GM19099 (cell line): Measurements from ENCODE around the gene CCDC181.

ENCODE experiments used
- POLR2A ChIP-seq: IDR thresholded peaks from 3 replicates; pipeline ENCODE4 v1.6.1; 2011; ENCODE audit warnings: low read depth; ENCODE audit not compliant: insufficient read length; ENCODE audit errors: extremely low read depth

CCDC181 gene

GRCh38 chr1:169427081-169427641 lies at the start of gene CCDC181:
Gene CCDC181 (minus strand): TSS chr1:169427474. CDS start chr1:169424927, 2,547 bp downstream.
- no peak for TF ChIP-seq POLR2A

DNA sequence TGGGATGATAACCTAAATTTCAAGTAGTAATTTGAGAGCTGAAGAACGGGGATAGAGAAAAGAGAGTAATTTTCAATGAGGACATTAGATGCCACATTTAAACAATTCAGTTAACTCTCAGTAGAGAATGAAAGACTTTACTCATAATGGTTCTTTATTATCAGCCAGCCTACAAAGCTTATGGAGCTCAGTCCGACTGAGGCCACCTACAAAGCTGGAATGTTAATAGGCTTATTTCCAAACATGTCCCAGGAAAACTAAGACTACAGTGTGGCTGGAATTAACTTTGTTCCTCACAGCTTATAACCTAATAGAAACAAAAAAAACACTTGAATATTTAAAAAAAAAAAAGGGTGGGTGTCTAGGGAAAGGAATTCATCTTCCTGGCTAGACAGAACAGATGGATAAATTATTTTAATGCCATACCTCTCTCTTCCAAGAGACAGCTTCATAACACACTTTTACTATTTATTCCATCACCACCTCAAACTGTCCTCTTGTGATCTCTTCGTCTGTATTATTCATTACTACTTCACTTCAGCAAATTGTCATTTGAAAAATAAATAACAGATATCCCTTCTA lies 48.6 kb upstream of the CCDC181 start:
- no peak for TF ChIP-seq POLR2A

DNA sequence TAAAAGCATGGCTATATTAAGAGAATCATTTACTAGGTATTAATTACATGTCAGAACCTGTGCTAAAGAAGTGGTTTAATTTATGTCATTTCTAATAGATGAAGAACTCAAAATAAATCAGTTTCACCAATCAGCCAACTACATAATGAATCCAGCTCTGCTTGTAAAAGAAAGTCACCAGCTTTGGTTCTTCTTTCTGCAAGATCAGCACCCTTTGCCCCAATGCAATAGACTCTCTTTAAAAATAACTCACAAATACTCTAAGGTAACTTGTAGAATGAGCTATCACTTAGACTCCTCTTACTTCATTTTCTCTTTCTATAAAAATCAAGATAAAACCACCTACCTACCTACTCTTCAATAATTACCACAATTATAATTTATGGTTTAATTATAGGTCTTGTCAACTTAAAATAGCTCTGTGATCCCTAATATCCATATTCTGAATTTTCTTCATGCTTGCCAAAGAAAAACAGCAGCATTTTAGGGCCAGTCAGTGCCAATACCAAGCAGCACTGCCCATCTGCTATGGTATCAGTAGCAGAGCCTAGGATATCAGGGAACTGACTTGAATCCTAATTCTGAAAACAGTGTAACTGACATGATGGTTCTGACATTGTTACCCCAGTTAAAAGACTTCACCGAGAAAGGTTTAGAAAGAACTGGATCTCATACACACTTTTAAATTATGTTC lies 47.2 kb upstream of the CCDC181 start:
- TF ChIP-seq POLR2A: no peak

DNA sequence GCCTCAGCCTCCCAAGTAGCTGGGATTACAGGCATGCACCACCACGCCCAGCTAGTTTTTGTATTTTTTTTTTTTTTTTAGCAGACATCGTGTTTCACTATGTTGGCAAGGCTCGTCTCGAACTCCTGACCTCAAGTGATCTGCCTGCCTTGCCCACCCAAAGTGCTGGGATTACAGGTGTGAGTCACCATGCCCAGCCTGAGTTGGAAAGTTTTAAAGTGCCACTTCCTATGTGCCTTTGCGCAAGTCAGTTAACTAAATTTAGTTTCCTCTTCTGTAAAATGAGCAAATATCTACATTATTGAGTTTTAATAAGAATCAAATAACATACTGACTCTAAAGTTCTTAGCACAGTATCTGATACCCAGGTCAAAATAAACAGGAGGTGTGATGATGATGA lies 46.1 kb upstream of the CCDC181 start:
- no peak for TF ChIP-seq POLR2A

DNA sequence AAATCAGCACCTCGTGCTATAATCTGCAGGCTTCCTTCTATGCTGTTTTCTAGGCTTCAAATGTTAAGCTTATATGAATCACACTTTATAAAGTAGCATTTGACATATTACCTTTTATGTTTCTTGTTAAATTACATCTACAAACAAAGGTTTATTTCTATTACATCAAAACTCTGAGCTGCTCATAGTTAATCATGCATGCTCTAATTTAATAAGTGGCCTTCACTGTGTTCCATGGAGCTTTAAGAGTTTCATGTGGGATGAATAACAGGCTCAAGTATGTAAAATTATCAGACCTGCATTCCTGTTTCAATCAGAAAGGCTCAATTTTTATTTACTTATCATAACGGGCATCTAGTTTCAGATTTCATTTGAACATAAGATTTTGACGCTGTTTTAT lies 45.5 kb upstream of the CCDC181 start:
- no peak for TF ChIP-seq POLR2A

DNA sequence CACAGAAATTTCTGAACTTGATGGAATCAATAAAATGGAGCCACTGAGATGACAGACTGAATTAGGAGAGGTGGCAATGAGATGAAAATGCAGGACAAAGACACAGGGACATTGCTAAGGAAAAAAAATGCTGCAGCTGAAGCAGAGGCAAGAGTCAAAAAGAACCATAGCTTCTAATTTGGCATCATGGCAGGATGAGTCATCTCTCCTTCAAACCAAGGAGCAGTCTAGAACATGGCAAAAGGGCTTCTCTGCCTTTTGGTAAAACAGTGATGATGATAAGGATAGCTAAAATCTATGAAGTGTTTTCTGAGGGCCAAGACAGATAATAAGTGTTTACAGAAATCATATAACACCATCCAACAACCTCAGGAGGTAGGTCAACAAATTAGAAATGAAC lies 41.7 kb upstream of the CCDC181 start:
- no peak for TF ChIP-seq POLR2A

DNA sequence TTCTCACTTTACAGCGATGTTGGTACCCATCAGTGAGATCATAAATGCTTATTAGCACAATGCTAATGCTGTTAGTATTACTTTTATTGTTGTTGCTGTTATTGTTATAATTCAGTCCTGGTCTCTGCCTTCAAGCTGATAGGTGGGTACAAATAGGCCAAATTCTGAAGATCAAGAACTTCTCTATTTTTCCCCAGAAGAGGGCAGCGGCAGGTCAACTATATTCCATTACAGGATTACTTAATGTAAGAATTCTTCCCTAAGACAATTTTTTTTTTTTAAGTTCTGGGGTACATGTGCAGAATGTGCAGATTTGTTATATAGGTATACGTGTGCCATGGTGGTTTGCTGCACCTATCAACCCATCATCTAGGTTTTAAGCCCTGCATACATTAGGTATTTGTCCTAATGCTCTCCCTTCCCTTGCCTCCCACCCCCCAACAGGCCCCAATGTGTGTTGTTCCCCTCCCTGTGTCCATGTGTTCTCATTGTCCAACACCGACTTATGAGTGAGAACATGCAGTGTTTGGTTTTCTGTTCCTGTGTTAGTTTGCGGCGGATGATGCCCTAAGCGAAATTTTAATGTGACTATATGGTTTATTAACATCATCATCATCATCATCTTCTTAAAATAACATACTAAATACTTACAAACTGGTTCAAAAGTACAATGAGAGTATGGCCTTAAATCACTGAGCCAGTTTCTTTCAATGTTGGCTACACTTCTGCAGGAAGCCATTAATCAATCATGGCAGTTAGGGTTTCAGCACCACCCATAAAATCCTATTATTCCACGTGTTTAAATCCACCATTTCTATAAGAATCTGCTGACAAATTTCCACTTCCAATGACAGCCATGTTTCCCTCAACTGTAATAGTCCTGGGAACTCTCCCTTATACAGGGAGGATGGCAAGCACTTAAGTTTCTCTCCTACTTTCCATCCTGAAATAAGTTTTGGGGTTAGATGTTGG lies 39.3 kb upstream of the CCDC181 start:
- TF ChIP-seq POLR2A: no peak

- TF ChIP-seq POLR2A: no peak
Observed at GRCh38 chr1:169465281-169465680, 38.0 kb upstream of the CCDC181 start.

GRCh38 chr1:169462385-169462784 lies 35.1 kb upstream of the CCDC181 start:
- no peak for TF ChIP-seq POLR2A

- TF ChIP-seq POLR2A: no peak
Observed at GRCh38 chr1:169461390-169462000, 34.2 kb upstream of the CCDC181 start.

DNA sequence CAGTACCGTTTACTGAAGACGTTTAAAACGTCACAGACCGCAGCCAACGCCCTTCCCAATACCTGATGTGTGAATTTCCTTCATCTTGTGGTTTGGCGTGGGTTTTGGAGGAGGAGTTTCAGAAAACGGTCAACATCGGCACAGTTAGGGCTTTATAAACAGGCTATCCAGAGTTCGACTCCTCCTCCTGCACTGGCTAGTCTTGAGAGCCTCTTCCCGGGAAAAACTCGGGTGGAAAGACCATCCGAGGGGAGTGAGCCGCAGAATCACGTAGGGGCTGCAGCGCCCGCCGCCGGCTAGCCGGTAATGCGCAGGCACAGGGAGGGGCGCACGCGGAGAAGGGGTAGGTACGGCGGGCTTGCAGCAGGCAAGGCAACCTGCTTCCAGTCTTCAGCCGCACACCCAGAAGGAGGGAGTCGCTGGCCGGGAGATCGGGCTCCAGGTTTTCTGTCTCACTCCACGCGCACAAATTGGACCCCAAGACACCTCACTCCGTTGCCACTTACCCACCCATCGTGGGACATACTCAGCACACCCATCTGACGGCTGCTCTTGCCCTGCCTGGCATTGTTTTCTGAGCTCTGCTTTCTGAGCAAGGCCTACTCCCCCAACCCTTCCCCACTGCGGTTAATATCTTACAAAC lies 33.0 kb upstream of the CCDC181 start:
- no peak for TF ChIP-seq POLR2A

DNA sequence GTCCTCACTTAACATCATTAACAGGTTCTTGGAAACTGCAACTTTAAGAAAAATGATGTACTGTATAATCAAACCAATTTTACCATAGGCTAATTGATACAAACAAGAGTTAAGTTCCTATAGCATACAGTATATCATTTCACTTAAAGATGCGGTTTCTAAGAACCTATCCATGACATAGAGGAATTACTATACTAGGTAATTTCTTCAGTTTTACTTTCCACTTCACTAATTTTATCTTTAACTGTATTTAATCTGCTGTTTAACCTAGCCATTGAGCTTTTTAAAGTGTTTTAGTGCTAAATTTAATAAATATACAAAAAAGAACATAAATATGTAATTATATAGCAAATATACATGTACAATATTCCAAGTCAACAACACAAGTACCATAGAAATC lies 30.2 kb upstream of the CCDC181 start:
- TF ChIP-seq POLR2A: no peak

GRCh38 chr1:169456029-169456428 lies 28.8 kb upstream of the CCDC181 start:
- no peak for TF ChIP-seq POLR2A

GRCh38 chr1:169452921-169453320 lies 25.6 kb upstream of the CCDC181 start:
- no peak for TF ChIP-seq POLR2A

GRCh38 chr1:169451218-169451824 lies 24.0 kb upstream of the CCDC181 start:
- TF ChIP-seq POLR2A: no peak

- no peak for TF ChIP-seq POLR2A
Observed at GRCh38 chr1:169443923-169444322, 16.6 kb upstream of the CCDC181 start.
